IPS DF 4.7 (cell line): ENCODE measurements around the gene MYH9.

ENCODE experiments used
- DNase-seq: peaks from one replicate; pipeline ENCODE4 v3.0.0-alpha.2; 2013; ENCODE audit warnings: low spot score; ENCODE audit errors: extremely low read depth

MYH9 gene

DNA sequence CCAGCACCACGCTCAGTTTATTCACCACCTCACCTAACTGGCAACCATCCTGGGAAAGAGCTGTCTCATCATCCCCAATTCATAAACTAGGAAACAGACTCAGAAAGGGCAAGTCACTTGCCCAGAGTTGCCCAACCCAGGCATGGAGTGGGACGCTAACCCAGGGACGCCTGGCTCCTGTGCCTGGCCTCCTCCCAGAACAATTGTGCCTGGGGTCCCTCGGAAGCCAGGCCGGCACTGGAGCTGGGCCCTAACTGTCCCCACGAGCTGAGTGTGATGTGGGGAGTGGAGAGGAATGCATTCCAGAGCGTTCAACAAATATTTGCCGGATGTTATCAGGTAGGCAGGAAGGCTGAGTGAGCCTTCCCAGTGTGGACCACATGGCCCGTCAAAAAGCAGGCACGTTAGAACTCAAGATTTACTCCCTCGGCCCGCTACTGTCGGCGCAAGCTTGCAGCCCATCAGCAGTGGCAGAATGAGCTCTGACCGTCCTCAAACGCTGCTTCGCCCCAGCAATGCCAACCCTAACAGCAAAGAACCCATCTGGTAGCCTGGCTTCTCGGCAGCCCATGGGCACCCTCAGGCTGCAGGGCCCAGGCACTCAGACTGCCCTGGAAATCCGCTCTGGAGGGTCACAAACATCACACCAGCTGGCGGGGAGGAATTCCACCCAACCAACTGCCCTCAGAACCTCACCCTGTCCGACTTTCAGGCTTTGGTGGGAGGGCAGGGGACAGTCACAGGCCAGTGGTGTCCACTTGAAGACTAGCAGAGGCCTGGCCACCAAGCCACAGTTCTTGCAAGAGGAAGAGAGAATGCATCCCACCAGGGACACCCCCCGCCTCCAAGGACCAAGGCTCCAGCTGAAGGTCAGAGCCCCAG, 35.6 kb downstream of the MYH9 start:
- no peak for DNase-seq

- no peak for DNase-seq
Observed at GRCh38 chr22:36350751-36351594, 36.8 kb downstream of the MYH9 start.

DNA sequence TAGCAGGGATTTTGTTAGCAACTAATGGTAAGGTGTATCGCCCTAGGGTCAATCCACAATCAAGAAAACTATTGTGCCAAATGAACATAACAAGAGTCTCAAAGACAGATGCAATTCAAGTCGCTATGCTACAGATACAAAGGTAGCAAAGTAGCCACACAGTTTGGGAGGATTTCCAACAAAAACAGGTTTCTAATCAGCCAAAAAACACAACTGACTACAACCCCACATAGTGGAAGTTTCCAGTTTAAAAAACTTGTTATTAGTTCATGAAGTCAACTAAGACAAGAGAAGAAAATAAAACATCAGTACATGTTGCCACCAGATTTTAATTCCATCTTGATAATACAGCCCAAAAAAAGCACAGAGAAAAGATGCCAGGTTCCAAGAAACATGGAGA, 38.0 kb downstream of the MYH9 start:
- DNase-seq: no peak

DNA sequence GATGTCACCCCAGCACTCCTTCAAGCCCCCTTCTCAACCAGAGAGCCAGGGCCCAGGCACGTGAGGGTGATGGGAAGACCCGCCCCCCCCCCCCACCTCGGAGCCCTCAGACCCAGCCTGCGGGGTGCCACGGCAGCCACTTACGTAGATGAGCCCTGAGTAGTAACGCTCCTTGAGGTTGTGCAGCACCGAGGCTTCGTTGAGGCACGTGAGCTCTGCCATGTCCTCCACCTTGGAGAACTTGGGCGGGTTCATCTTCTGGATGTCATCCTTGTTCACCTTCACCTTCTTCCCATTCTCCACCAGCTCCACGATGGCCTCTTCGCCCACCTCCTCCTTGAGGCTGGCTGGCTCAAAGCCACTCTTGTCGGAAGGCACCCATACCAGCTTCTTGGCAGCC, 39.0 kb downstream of the MYH9 start:
- no peak for DNase-seq

DNA sequence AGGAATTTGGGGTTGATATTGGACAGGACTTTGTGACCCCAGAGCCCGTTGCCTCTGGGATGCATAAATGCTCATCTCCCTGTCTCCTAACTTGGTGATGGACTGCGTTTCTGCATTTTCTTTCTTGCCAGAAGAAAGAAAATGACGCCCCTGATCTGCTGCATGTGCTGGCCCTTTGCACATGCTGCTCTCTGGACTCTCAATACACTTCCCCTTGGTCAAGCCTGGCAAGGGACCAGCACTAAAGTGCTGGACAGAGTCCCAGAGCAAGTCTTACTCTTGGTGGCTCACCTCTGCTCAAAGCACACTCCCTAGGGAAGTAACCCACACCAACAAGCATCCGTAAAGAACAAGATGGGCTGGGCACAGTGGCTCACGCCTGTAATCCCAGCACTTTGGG, 40.7 kb downstream of the MYH9 start:
- DNase-seq: no peak

DNA sequence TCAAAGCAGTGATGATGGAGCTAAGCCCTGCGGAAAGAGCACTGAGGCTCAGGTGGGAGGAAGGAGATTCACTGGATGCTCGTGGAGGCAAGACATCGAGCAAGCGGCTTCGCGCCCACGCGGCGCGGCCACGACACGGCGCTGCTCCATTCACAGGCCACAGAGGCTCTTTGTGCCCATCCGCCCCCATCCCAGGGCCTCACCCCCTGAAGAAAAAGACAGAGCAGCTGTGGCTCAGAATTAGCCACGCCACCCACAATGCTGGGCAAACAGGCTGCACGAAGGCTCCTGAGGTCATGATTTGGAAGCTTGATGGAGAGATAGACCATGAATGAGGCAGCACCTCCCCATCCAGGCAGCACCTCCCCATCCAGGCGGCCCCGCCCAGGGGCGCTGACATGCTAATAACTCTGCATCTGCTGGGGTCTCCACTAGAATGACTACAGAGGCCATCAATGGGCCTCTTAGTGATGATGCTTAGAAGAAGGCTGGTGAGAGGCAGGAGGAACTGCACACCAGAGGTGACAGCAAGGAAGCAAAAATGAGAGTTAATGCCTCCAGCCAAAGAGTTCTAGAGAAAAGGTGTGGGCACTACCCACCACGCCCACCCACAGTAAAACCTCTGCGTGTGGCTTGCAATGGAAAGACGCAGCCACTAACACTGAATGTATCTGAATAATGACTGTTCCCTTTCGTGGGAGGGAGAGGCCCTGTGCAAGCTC, 43.5 kb downstream of the MYH9 start:
- DNase-seq: no peak

- DNase-seq: no peak
Observed at GRCh38 chr22:36343720-36344105, 44.1 kb downstream of the MYH9 start.

- DNase-seq: no peak
Observed at GRCh38 chr22:36343070-36343719, 44.6 kb downstream of the MYH9 start.

DNA sequence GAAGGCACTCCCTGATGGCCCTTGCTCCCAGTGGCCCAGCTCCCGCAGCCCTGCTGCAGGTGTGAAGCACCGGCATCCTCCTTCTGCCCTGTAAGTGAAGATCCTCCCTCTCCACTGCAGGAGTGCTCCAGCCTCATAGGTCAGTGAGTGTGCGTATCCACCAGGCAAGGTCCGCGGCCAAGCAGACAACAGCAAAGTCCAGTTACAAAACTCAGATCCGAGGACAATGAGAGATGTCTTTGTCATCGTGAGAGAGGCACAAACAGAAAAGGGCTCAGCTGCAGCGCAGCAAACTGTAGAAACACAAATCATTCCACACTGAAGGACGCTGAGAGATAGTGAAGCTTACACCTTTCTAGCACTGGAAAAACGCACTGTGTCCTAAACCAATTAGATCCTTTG, 46.1 kb downstream of the MYH9 start:
- no peak for DNase-seq

DNA sequence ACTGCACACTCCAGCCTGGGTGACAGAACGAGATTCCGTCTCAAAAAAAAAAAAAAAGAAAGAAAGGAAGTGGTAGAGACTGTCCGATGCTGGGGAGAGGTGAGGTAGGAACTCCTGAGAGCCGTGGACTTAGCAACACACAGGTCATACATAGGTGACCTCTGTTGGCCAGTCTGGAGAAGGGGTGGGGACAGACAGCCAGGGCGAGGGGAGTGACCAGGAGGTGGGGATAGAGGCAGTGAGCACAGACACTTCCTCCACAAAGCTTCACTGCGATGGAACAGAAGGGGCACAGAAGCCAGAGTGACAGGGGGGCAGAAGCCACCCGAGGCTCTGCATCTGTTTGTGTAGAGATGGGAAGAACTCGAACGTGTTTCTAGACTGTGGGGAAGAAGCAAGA, 47.1 kb downstream of the MYH9 start:
- no peak for DNase-seq

GRCh38 chr22:36339171-36340065, 48.3 kb downstream of the MYH9 start:
- DNase-seq: no peak

DNA sequence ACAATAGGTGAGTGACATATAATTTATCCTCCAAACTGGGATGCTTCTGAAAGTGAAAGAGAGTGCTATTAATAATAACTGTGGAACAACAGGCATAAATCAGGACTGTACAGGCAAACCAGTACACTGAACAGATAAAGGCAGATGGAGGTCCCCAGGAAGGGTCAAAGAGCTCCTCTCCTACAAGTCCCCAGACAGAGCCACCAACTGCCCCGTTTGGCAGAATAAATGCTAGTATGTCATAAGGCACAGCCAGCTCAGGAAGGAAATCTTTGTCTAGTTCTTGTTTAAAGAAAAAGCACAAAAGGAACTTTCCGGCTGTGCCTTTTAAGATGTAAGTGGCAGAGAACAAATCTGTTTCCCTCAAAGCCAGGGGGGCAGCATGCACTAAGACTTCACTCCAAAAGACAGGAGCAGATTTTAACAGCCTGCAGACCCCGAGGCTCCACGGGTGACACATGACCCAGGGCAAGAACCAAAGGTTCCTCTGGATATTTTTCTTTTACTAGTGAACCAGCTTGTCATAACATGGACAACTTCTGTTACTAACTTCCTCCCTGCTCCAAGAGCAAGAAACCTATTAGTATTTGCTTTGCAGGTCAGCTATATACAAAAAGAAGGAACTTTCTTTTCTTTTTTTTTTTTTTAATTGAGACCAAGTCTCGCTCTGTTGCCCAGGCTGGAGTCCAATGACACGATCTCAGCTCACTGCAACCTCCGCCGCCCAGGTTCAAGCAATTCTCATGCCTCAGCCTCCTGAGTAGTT, 50.2 kb downstream of the MYH9 start:
- DNase-seq: no peak

- DNase-seq: no peak
Observed at GRCh38 chr22:36336246-36337182, 51.3 kb downstream of the MYH9 start.

DNA sequence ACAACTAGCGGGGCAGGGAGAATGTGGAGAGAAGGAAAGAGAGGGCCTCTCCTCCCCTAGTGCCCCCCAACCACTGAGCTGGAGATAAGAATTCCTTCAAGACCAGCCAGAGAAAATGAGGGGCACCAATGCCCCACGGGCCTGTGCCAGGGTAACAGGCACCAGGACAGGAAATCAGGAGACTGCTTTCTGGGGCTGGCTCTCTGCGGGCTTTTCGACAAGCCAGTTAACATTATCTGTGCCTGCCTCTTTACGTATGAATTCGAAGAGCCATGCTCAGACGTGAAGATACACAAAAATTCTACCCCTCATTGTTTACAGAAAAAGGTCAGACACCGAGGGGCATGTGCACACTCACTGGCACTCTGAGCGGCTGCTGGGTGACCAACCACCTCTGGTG, 52.1 kb downstream of the MYH9 start:
- DNase-seq: no peak

- no peak for DNase-seq
Observed at GRCh38 chr22:36334821-36335603, 52.8 kb downstream of the MYH9 start.

DNA sequence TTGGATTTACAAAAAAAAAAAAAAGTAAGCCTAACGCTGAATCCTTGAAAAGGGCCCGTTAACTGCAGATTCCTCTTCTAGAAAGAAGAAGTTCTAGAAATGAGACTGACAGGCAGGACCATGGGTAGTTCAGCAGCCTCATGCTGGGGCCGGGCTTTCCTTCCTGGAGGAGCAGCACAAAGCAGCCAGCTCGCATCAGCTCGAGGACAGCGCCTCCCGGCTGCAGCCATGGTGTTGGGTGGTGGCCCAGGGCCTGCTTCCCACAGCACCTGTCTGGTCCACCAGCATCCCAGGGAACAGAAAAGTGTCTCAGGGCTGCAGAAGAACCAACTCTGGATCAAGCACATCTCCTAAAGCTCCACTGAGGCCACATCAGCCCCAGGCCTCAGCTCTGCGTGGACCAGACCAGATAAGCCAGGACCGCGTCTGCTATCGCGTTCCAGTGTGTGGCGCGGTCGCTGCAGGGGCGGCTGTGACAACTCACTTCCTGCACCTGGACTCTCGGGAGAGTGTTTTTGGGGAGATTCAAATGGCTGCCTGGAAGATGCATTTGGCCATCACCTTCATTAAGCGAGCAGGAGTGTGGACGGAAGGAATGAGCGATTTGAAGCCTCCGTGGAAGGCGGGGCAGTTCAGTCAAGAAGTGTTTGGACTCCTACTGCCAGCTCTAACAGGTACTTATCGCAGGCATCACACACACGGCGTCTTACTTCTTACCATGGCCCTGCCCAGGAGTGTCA, 53.5 kb downstream of the MYH9 start:
- no peak for DNase-seq

DNA sequence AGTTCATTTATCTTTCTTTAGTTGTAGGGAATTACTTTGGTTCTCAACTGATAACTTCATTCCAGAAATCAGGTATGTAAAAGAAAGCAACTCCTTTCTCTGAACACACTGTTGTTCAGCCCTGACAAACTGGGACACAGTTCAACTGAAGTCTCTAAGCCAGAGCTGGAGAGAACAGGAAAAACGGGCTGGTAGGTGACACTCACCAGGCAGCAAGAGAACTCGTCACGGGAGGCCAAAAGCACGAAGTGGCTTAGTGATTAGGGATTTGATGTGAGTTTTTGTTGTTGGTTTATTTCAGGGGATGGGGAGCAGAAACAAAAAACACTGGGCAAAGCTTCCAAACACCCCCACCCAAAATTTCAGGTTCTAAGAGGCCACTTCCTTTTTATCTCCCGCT, 54.1 kb downstream of the MYH9 start:
- DNase-seq: no peak
